Prostate gland (tissue), 2 donors: ENCODE measurements around the gene EPN3. TPM values are rescaled to one million over a fixed set of nuclear protein-coding genes. Genes with fewer than 3 reads are reported as not detected.

Source experiments
- DNase-seq: peaks from one replicate; pipeline ENCODE4 v3.0.0-alpha.2; 2019; ENCODE audit warnings: low spot score
- H3K27ac ChIP-seq, 2 donors: fragments of 200-600 bp; sonication (generic); 2 replicates each; pipeline ENCODE4 v1.5.1; 2017 to 2019
- H3K27me3 ChIP-seq: fragments of 200-600 bp; sonication (generic); replicated peaks from 2 replicates; pipeline ENCODE4 v1.5.1; 2019; ENCODE audit not compliant: insufficient read depth
- H3K36me3 ChIP-seq, 2 donors: fragments of 200-600 bp; sonication (generic); 1 replicate in 1 of 2; 2 replicates in 1 of 2; pipeline versions ENCODE4 v1.5.1 to v1.8.1; 2017 to 2019
- H3K4me1 ChIP-seq: fragments of 200-600 bp; sonication (generic); replicated peaks from 2 replicates; pipeline ENCODE4 v1.5.1; 2019
- H3K4me3 ChIP-seq, 2 donors: fragments of 200-600 bp; sonication (generic); 2 replicates each; pipeline ENCODE4 v1.5.1; 2017 to 2019
- H3K9me3 ChIP-seq: fragments of 200-600 bp; sonication (generic); 2 replicates; pipeline ENCODE4 v1.5.1; 2017
- CTCF ChIP-seq, 4 experiments: fragments of 200-600 bp in 2 of 4; fragments of 450-650 bp in 2 of 4; sonication (generic) in 2 of 4; IDR thresholded peaks; 1 replicate in 3 of 4; 2 replicates in 1 of 4; pipeline ENCODE4 v1.5.1; 2016 to 2019; ENCODE audit warnings: antibody characterized with exemption in 4 of 4, mild to moderate bottlenecking in 2 of 4, moderate library complexity in 2 of 4
- POLR2A ChIP-seq: fragments of 450-650 bp; IDR thresholded peaks from one replicate; pipeline ENCODE4 v1.6.1; 2016; ENCODE audit warnings: antibody characterized with exemption, mild to moderate bottlenecking
- POLR2AphosphoS5 ChIP-seq: sonication (generic); formaldehyde crosslinking; IDR thresholded peaks from one replicate; pipeline ENCODE4 v1.6.1; 2017; ENCODE audit warnings: antibody characterized with exemption
- WGBS: methylation state at CpG from one replicate; pipeline ENCODE4 v1.1.5; 2018; 5-methylcytosine and 5-hydroxymethylcytosine counted together
- intact Hi-C: fragments of 100-400 bp; cut with DNase I; formaldehyde crosslinking; loops from one replicate; pipeline ENCODE4 v1.14.2; 2022
- total RNA-seq, 2 donors: library from RNA; depleted of rRNA; stranded (reverse); fragments of >200 nt; gene quantifications; one replicate each; pipeline ENCODE4 v1.1.0, GENCODE V29; 2016

Gene EPN3
- total RNA-seq, 2 donors from 2014 or later: 60.8 to 108 TPM

GRCh38 chr17:50508573-50509460 is 23.7 kb upstream of the EPN3 start:
- intact Hi-C loops: no loop called here
- Histone ChIP-seq H3K9me3 (no peaks in the 10 kb centered on the region), H3K27me3 (no peaks in the 10 kb centered on the region), H3K36me3 (no peaks in the 10 kb centered on the region), H3K4me1 (no peaks in the 10 kb centered on the region), H3K27ac (peak overlapping the region; percentile 77 to 85), H3K4me3 (peak overlapping the region; percentile 53 to 59)
- DNase-seq: no peak
- no peak for TF ChIP-seq POLR2AphosphoS5
- TF ChIP-seq CTCF (IDR thresholded peaks at IDR 0.05): peak in 1 of 4 experiments; percentile 3
- WGBS: 42% methylated on average over 26 of the region's 32 CpGs

- Histone ChIP-seq H3K4me1 (no peaks in the 10 kb centered on the region), H3K36me3 (no peaks in the 10 kb centered on the region), H3K9me3 (no peaks in the 10 kb centered on the region), H3K4me3 (no peak overlapping the region), H3K27me3 (no peaks in the 10 kb centered on the region), H3K27ac (peak overlapping the region; percentile 2 to 48)
- TF ChIP-seq POLR2AphosphoS5: no peak
- TF ChIP-seq POLR2A: no peak
- no peak for TF ChIP-seq CTCF (IDR thresholded peaks at IDR 0.05)
- intact Hi-C loops: no loop called here
- WGBS: 22% methylated on average over 3 of the region's 3 CpGs
- no peak for DNase-seq
These were observed 21.5 kb upstream of the EPN3 start for GRCh38 chr17:50511058-50511457.

GRCh38 chr17:50513495-50513894 is 19.0 kb upstream of the EPN3 start:
- no peak for DNase-seq
- Histone ChIP-seq H3K36me3 (no peaks in the 10 kb centered on the region), H3K4me3 (no peak overlapping the region), H3K27ac (no peak overlapping the region), H3K9me3 (no peaks in the 10 kb centered on the region), H3K27me3 (no peaks in the 10 kb centered on the region), H3K4me1 (no peaks in the 10 kb centered on the region)
- TF ChIP-seq POLR2AphosphoS5 (no peak), POLR2A (no peak), CTCF (IDR thresholded peaks at IDR 0.05) (no peak)
- intact Hi-C loops: no loop called here
- 51% methylated on average over 4 of the region's 4 CpGs for WGBS

GRCh38 chr17:50514388-50514787 is 18.1 kb upstream of the EPN3 start:
- Histone ChIP-seq H3K36me3 (no peaks in the 10 kb centered on the region), H3K4me1 (peaks cover 4% of the 10 kb centered on the region), H3K4me3 (no peak overlapping the region), H3K27ac (peak overlapping the region in 1 of 2 donors; percentile 12), H3K27me3 (no peaks in the 10 kb centered on the region), H3K9me3 (no peaks in the 10 kb centered on the region)
- WGBS: 64% methylated on average over 3 of the region's 3 CpGs
- intact Hi-C loops: no loop called here
- DNase-seq: no peak
- no peak for TF ChIP-seq POLR2A
- TF ChIP-seq POLR2AphosphoS5: no peak
- TF ChIP-seq CTCF (IDR thresholded peaks at IDR 0.05): no peak
